ENCODE results near the gene PODXL2.
"Not testable (repeated sequence)": the region's sequence is repeated elsewhere in the genome, so short reads cannot be mapped to it uniquely, and the experiment has no call there.

Gene PODXL2

DNA sequence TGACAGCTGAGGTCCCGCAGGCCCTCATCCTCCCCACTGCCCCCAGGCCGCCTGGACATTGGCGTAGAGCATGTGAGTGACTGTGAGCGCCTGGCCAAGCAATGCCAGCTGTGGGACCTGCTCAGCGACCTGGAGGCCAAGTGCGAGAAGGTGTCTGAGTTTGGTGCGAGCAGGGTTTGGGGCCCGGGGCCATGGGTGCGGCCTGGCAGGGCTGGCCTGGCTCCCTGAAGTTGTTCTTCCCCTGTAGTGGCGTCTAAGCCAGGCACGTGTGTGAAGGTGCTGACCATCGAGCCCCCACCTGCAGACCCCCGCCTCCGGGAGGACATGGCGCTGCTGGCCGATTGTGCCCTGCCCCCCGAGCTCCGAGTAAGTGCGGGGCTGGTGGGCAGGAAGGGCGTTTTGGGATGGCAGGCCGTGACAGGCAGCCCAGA is 48.0 kb downstream of the PODXL2 start:
- Histone ChIP-seq H3K4me1 (peaks cover 11 to 61% (median 51%) of the 10 kb centered on the region in 10 experiments), H3K9me3 (replicated peaks in 1 of 11) (peaks cover 0 to under 1% (median 0%) of the 10 kb centered on the region in 11 experiments; a peak in 1 of 22 replicates), H3K27me3 (no peaks in the 10 kb centered on the region), H3K27ac (no peak overlapping the region), H3K4me3 (no peak overlapping the region), H3K36me3 (peaks cover 0 to 45% (median 0%) of the 10 kb centered on the region in 11 experiments; a peak in 9 of 22 replicates), H4K20me1 (peaks cover 0 to 19% (median 6%) of the 10 kb centered on the region in 11 experiments; a peak in 7 of 22 replicates), H3K4me2 (peak overlapping the region in 8 of 11 experiments; percentile 19 to 53 (median 44); a peak in 14 of 22 replicates), H3K9ac (0 out of 22 replicates have a peak overlapping the region, but pooled peaks of 1 of the 11 experiments have one; percentile 18)
- TF ChIP-seq Cebpa-rat (IDR thresholded peaks at IDR 0.05), result no peak

DNA sequence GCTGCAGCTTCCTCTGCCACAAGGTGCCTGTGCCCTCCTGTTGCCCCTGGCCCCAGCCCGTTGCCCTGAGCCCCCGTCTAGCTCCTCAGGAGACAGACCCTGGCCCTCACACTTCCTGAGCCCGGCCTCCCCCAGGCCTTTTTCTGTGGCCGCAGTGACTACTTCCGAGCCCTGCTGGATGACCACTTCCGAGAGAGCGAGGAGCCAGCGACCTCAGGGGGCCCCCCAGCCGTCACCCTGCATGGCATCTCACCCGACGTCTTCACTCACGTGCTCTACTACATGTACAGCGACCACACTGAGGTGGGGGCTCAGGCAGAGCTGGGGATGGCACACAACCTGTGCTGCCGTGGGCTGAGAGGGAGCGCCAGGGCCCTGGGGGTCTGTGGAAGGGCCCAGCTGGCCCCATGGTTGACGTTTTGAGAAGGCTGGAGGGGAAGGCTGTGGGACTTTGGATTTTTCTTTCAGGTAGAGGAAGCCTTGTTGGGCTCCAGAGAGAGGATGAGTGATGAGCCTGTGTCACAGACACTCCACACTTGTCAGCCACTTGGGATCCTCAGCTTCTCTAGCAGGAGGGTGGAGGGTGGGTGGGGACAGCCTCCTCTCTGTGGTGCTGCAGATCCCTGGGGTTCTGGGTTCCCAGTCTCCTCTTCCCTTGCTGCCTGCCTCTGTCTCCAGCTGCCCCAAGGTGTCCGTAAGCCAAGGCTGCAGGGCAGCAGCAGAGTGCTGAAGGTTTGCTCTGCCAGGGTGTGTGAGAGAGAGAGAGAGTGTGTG is 48.7 kb downstream of the PODXL2 start:
- Histone ChIP-seq H4K20me1 (peaks cover 0 to 19% (median 6%) of the 10 kb centered on the region in 11 experiments; a peak in 7 of 22 replicates), H3K36me3 (peaks cover 0 to 45% (median 0%) of the 10 kb centered on the region in 11 experiments; a peak in 9 of 22 replicates), H3K4me2 (peak overlapping the region in 3 of 11 experiments; percentile 34 to 45 (median 35); a peak in 4 of 22 replicates), H3K27ac (no peak overlapping the region), H3K27me3 (no peaks in the 10 kb centered on the region), H3K9me3 (replicated peaks in 1 of 11) (peaks cover 0 to 8% (median 0%) of the 10 kb centered on the region in 11 experiments; a peak in 4 of 22 replicates), H3K4me3 (no peak overlapping the region), H3K9ac (no peak overlapping the region), H3K4me1 (peaks cover 8 to 67% (median 56%) of the 10 kb centered on the region in 10 experiments)
- no peak for TF ChIP-seq Cebpa-rat (IDR thresholded peaks at IDR 0.05)

DNA sequence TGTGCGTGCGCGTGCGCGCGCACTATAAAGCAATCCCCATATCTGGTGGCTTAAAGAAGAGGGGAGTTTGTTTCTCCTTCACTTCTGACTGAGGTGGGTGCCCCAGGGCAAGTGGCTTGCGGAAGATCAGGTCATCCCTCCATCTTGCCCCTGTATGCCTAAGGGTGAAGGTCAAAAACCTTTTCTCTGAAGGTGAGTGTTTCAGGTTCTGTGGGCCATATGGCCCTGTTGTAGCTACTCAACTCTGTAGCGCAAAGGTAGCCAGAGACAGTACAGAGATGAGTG is 49.3 kb downstream of the PODXL2 start:
- no peak overlapping the region for H3K27ac ChIP-seq

DNA sequence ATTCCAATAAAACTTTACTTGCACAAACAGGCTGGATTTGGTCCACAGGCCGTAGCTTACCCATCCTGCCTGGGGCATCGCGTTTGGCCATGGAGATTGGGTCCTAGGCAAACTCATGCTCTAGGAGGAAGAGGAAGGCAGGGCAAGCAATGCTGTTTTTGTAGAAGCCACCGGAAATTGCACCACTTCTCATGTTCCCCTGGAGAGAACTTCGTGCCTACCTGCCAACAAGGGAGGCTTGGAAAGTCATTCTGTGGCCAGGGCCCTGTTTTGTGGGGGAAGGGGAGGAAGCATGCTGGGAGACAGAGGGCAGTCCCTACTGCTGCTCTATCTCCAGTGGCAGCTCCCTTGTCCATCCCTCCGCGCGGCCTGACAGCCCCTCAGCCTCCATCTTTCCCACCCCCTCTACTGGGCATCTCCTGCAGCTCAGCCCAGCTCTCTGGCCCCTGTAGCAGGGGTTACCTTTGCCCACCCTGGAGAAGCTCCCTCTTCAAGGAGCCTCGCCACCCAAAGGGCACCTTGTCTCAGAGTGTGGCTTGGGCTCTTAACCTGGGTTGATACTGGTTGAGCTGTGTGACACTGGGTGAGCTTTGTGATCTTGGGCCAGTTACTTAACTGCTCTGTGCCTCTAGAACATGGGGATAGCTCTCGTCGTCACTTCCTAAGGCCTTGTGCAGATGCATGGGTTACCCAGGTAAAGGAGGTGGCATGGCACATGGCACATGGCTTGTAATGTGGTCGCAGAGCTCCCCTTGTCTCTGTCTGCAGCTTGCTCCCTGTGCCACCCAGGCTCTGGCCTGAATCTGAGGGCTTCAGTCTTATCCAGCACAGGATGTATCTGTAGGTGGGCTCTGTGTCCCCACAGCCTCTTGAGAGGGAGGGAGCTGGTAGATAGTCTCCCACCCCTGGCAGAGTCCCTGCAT is 49.9 kb downstream of the PODXL2 start:
- Histone ChIP-seq H3K27me3 (no peaks in the 10 kb centered on the region), H3K9ac (no peak overlapping the region), H3K4me2 (peak overlapping the region in 2 of 11 experiments; percentile 29 to 34; a peak in 3 of 22 replicates), H4K20me1 (peaks cover 0 to 19% (median 2%) of the 10 kb centered on the region in 11 experiments; a peak in 7 of 22 replicates), H3K9me3 (replicated peaks in 1 of 11) (peaks cover 0 to 8% (median 0%) of the 10 kb centered on the region in 11 experiments; a peak in 4 of 22 replicates), H3K36me3 (peaks cover 0 to 45% (median 0%) of the 10 kb centered on the region in 11 experiments; a peak in 9 of 22 replicates), H3K4me1 (peaks cover 10 to 70% (median 59%) of the 10 kb centered on the region in 10 experiments), H3K4me3 (no peak overlapping the region), H3K27ac (no peak overlapping the region)
- TF ChIP-seq Cebpa-rat (IDR thresholded peaks at IDR 0.05), result no peak

More for the DNA sequence above, 49.3 kb downstream of the PODXL2 start:
- Histone ChIP-seq H3K27me3 (no peaks in the 10 kb centered on the region), H3K9ac (no peak overlapping the region), H3K36me3 (peaks cover 0 to 45% (median 0%) of the 10 kb centered on the region in 11 experiments; a peak in 9 of 22 replicates), H3K9me3 (replicated peaks in 1 of 11) (peaks cover 0 to 8% (median 0%) of the 10 kb centered on the region in 11 experiments; a peak in 4 of 22 replicates), H3K4me2 (peak overlapping the region in 2 of 11 experiments; percentile 29 to 34; a peak in 2 of 22 replicates), H3K4me1 (peaks cover 9 to 70% (median 59%) of the 10 kb centered on the region in 10 experiments), H4K20me1 (peaks cover 0 to 19% (median 6%) of the 10 kb centered on the region in 11 experiments; a peak in 7 of 22 replicates), H3K4me3 (no peak overlapping the region)
- TF ChIP-seq Cebpa-rat (IDR thresholded peaks at IDR 0.05), result no peak

DNA sequence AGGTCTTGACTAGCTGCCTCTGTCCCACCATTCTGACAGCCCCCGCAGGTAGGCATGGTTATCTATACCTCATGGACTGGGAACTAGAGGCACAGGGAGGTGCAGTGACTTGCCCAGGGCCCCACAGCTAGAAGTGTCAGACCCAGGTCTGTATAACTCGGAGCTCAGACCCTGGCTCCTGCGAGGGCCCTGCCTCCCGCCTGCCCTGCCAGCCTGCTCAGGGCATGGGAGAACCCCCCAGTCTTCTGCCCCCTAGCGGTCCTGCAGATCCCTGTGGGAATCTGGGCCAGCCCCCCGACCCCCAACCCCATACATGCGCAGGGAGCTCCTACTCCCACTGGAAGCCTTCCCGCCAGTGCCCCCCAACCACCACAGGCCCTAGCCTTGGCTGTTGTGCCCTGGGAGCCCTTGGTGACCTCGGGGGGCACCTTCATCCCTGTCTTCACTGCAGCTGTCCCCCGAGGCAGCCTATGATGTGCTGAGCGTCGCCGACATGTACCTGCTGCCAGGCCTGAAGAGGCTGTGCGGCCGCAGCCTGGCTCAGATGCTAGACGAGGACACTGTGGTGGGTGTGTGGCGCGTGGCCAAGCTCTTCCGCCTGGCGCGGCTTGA is 50.7 kb downstream of the PODXL2 start:
- Histone ChIP-seq H3K4me1 (peaks cover 7 to 75% (median 61%) of the 10 kb centered on the region in 10 experiments), H3K36me3 (peaks cover 0 to 45% (median 0%) of the 10 kb centered on the region in 11 experiments; a peak in 9 of 22 replicates), H3K4me3 (no peak overlapping the region), H3K27me3 (no peaks in the 10 kb centered on the region), H4K20me1 (peaks cover 0 to 15% (median 0%) of the 10 kb centered on the region in 11 experiments; a peak in 4 of 22 replicates), H3K9ac (no peak overlapping the region), H3K9me3 (replicated peaks in 1 of 11) (peaks cover 0 to 8% (median 0%) of the 10 kb centered on the region in 11 experiments; a peak in 4 of 22 replicates), H3K4me2 (no peak overlapping the region), H3K27ac (no peak overlapping the region)
- no peak for TF ChIP-seq Cebpa-rat (IDR thresholded peaks at IDR 0.05)

DNA sequence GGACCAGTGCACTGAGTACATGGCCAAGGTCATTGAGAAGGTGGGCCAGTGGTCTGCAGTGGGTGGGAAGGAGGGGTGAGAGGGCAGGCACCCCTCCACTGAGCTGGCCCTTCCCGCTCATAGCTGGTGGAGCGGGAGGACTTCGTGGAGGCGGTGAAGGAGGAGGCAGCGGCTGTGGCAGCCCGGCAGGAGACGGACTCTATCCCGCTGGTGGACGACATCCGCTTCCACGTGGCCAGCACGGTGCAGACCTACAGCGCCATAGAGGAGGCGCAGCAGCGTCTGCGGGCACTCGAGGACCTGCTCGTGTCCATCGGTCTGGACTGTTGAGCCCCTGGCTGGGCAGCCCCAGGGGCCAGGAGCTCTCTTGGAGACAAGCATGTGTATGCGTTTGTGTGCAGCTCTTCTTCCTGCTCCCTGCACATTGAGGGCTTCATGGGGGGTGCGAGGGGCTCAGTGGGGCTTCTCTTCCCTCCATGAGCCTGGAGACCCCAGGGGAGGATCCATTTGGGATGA is 51.2 kb downstream of the PODXL2 start:
- Histone ChIP-seq H3K27ac (no peak overlapping the region), H3K4me2 (peak overlapping the region in 4 of 11 experiments; percentile 55 to 77 (median 74); a peak in 4 of 22 replicates), H3K4me1 (peaks cover 7 to 80% (median 65%) of the 10 kb centered on the region in 10 experiments), H3K4me3 (no peak overlapping the region), H4K20me1 (peaks cover 0 to 10% (median 0%) of the 10 kb centered on the region in 11 experiments; a peak in 3 of 22 replicates), H3K36me3 (peaks cover 0 to 45% (median 0%) of the 10 kb centered on the region in 11 experiments; a peak in 9 of 22 replicates), H3K9ac (no peak overlapping the region), H3K27me3 (no peaks in the 10 kb centered on the region), H3K9me3 (replicated peaks in 1 of 11) (peaks cover 0 to 8% (median 0%) of the 10 kb centered on the region in 11 experiments; a peak in 4 of 22 replicates)
- no peak for TF ChIP-seq Cebpa-rat (IDR thresholded peaks at IDR 0.05)

DNA sequence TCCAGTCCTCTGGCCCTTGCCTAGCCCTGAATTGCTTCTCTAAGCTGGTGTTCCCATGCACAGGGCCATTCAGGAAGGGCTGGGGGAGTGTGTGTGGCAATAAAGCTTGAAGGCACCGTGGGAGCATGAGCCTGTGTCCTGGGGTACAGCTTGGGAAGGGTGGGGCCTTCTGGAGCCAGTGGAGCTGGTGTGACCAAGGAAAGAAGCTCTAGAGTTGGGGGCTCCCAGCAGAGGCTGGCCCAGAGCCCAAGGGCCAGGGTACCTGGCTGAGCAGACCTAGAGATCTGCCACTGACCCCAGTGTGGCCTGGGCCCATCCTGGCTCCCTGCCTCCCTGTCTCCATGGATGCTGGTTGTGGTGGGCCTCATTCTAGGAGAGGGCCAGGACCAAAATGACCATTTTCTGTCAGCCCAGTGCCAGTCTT is 51.8 kb downstream of the PODXL2 start:
- Histone ChIP-seq H3K27ac (peak overlapping the region in 1 of 11 experiments; percentile 60; a peak in 2 of 22 replicates), H3K4me3 (no peak overlapping the region), H3K9ac (peak overlapping the region in 2 of 11 experiments; percentile 59 to 62; a peak in 1 of 22 replicates), H3K36me3 (peaks cover 0 to 44% (median 0%) of the 10 kb centered on the region in 11 experiments; a peak in 9 of 22 replicates), H3K27me3 (no peaks in the 10 kb centered on the region), H3K4me2 (peak overlapping the region in 9 of 11 experiments; percentile 38 to 78 (median 73); a peak in 17 of 22 replicates), H3K9me3 (replicated peaks in 1 of 11) (peaks cover 0 to 8% (median 0%) of the 10 kb centered on the region in 11 experiments; a peak in 4 of 22 replicates), H4K20me1 (peaks cover 0 to 6% (median 0%) of the 10 kb centered on the region in 11 experiments; a peak in 3 of 22 replicates), H3K4me1 (peaks cover 7 to 79% (median 64%) of the 10 kb centered on the region in 10 experiments)
- no peak for TF ChIP-seq Cebpa-rat (IDR thresholded peaks at IDR 0.05)

DNA sequence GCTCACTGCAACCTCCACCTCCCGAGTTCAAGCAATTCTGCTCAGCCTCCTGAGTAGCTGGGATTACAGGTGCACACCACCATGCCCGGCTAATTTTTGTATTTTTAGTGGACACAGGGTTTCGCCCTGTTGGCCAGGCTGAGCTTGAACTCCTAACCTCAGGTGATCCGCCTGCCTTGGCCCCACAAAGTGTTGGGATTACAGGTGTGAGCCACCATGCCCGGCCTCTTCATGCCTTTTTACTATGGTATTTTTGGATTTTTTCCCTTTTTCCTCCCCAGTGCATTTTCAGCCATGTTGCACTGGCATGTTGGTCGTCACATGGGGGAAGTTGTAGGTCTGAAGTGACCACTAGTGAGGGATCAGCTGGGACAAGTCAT is 53.2 kb downstream of the PODXL2 start:
- Histone ChIP-seq H3K27ac (peak overlapping the region in 5 of 11 experiments; percentile 11 to 69 (median 60); a peak in 6 of 22 replicates), H3K36me3 (peaks cover 0 to 30% (median 0%) of the 10 kb centered on the region in 11 experiments; a peak in 8 of 22 replicates), H3K4me1 (peaks cover 7 to 66% (median 51%) of the 10 kb centered on the region in 10 experiments), H3K9ac (peak overlapping the region in 2 of 11 experiments; percentile 57 to 62; a peak in 1 of 22 replicates), H3K4me2 (peak overlapping the region in 10 of 11 experiments; percentile 10 to 78 (median 67); a peak in 18 of 22 replicates)
- H4K20me1 ChIP-seq; H3K27me3 ChIP-seq; H3K9me3 ChIP-seq (replicated peaks in 1 of 11); H3K4me3 ChIP-seq: not testable (repeated sequence)

Data from BLaER1 treated with 17β-estradiol and CSF1 and Interleukin-3, amounts not matched to agents 10 nM and 100 nM (cell line).